ENCODE data around the gene APCDD1L. TPM values are rescaled to one million over a fixed set of nuclear protein-coding genes. Genes with fewer than 3 reads are reported as not detected.

Gene APCDD1L
- 0.06 TPM for polyA plus RNA-seq

GRCh38 chr20:58515233-58516212 is at the start of gene APCDD1L:
Gene APCDD1L, minus strand, starts transcription at chr20:58515399. Its CDS starts 692 bp downstream, at chr20:58514707.
- Mint-ChIP-seq H3K4me1 (peaks cover 0 to 1% (median 0%) of the 10 kb centered on the region in 3 donors), H3K27me3 (peaks cover 41% of the 10 kb centered on the region), H3K36me3 (peaks cover 1% of the 10 kb centered on the region), H3K27ac (no peak within 1 kb of the TSS), H3K9me3 (peaks cover 0 to 3% (median 0%) of the 10 kb centered on the region in 3 donors), H3K4me3 (no peak within 1 kb of the TSS)

GRCh38 chr20:58559368-58559729 is 44.1 kb upstream of the APCDD1L start:
- peaks cover 1 to 3% (median 2%) of the 10 kb centered on the region in 3 donors for H3K9me3 Mint-ChIP-seq
- no peak overlapping the region for H3K27ac Mint-ChIP-seq
- peaks cover 3% of the 10 kb centered on the region for H3K27me3 Mint-ChIP-seq
- H3K4me1 Mint-ChIP-seq: no peaks in the 10 kb centered on the region
- no peaks in the 10 kb centered on the region for H3K36me3 Mint-ChIP-seq
- no peak overlapping the region for H3K4me3 Mint-ChIP-seq

- Mint-ChIP-seq H3K27ac (no peak overlapping the region), H3K36me3 (no peaks in the 10 kb centered on the region), H3K4me3 (no peak overlapping the region), H3K9me3 (peaks cover 0 to 1% (median under 1%) of the 10 kb centered on the region in 3 donors), H3K4me1 (no peaks in the 10 kb centered on the region), H3K27me3 (peaks cover 7% of the 10 kb centered on the region)
These were observed 43.5 kb upstream of the APCDD1L start for GRCh38 chr20:58558486-58559367.

GRCh38 chr20:58557733-58558342 is 42.6 kb upstream of the APCDD1L start:
- H3K36me3 Mint-ChIP-seq: no peaks in the 10 kb centered on the region
- H3K9me3 Mint-ChIP-seq: no peaks in the 10 kb centered on the region
- no peak overlapping the region for H3K4me3 Mint-ChIP-seq
- H3K27me3 Mint-ChIP-seq: peaks cover 7% of the 10 kb centered on the region
- H3K27ac Mint-ChIP-seq: no peak overlapping the region
- H3K4me1 Mint-ChIP-seq: no peaks in the 10 kb centered on the region

GRCh38 chr20:58556961-58557360 is 41.8 kb upstream of the APCDD1L start:
- H3K4me3 Mint-ChIP-seq: no peak overlapping the region
- H3K4me1 Mint-ChIP-seq: no peaks in the 10 kb centered on the region
- no peak overlapping the region for H3K27ac Mint-ChIP-seq
- H3K9me3 Mint-ChIP-seq: no peaks in the 10 kb centered on the region
- no peaks in the 10 kb centered on the region for H3K36me3 Mint-ChIP-seq
- peaks cover 8% of the 10 kb centered on the region for H3K27me3 Mint-ChIP-seq

- H3K27me3 Mint-ChIP-seq: peaks cover 12% of the 10 kb centered on the region
These were observed 40.0 kb upstream of the APCDD1L start for GRCh38 chr20:58555078-58555765.

GRCh38 chr20:58554541-58554940 is 39.3 kb upstream of the APCDD1L start:
- peaks cover 12% of the 10 kb centered on the region for H3K27me3 Mint-ChIP-seq
- no peaks in the 10 kb centered on the region for H3K4me1 Mint-ChIP-seq
- H3K9me3 Mint-ChIP-seq: no peaks in the 10 kb centered on the region
- no peak overlapping the region for H3K27ac Mint-ChIP-seq
- no peaks in the 10 kb centered on the region for H3K36me3 Mint-ChIP-seq
- H3K4me3 Mint-ChIP-seq: no peak overlapping the region

More at GRCh38 chr20:58555078-58555765, 40.0 kb upstream of the APCDD1L start:
- no peak overlapping the region for H3K4me3 Mint-ChIP-seq
- no peak overlapping the region for H3K27ac Mint-ChIP-seq
- H3K36me3 Mint-ChIP-seq: no peaks in the 10 kb centered on the region
- H3K9me3 Mint-ChIP-seq: no peaks in the 10 kb centered on the region
- H3K4me1 Mint-ChIP-seq: no peaks in the 10 kb centered on the region

- Mint-ChIP-seq H3K27me3 (peaks cover 14% of the 10 kb centered on the region), H3K27ac (no peak overlapping the region), H3K9me3 (no peaks in the 10 kb centered on the region), H3K4me3 (no peak overlapping the region), H3K36me3 (no peaks in the 10 kb centered on the region), H3K4me1 (no peaks in the 10 kb centered on the region)
These were observed 38.6 kb upstream of the APCDD1L start for GRCh38 chr20:58553841-58554240.

- H3K27ac Mint-ChIP-seq: no peak overlapping the region
- H3K27me3 Mint-ChIP-seq: peaks cover 14% of the 10 kb centered on the region
- no peaks in the 10 kb centered on the region for H3K36me3 Mint-ChIP-seq
- no peaks in the 10 kb centered on the region for H3K4me1 Mint-ChIP-seq
- no peak overlapping the region for H3K4me3 Mint-ChIP-seq
- no peaks in the 10 kb centered on the region for H3K9me3 Mint-ChIP-seq
These were observed 38.0 kb upstream of the APCDD1L start for GRCh38 chr20:58553166-58553696.

GRCh38 chr20:58552366-58552934 is 37.3 kb upstream of the APCDD1L start:
- H3K4me1 Mint-ChIP-seq: no peaks in the 10 kb centered on the region
- H3K27me3 Mint-ChIP-seq: peaks cover 14% of the 10 kb centered on the region
- H3K36me3 Mint-ChIP-seq: no peaks in the 10 kb centered on the region
- H3K4me3 Mint-ChIP-seq: no peak overlapping the region
- no peaks in the 10 kb centered on the region for H3K9me3 Mint-ChIP-seq
- H3K27ac Mint-ChIP-seq: no peak overlapping the region

GRCh38 chr20:58551631-58552030 is 36.4 kb upstream of the APCDD1L start:
- H3K27ac Mint-ChIP-seq: no peak overlapping the region
- no peaks in the 10 kb centered on the region for H3K4me1 Mint-ChIP-seq
- no peaks in the 10 kb centered on the region for H3K36me3 Mint-ChIP-seq
- H3K27me3 Mint-ChIP-seq: peaks cover 18% of the 10 kb centered on the region
- no peak overlapping the region for H3K4me3 Mint-ChIP-seq
- no peaks in the 10 kb centered on the region for H3K9me3 Mint-ChIP-seq

GRCh38 chr20:58550275-58551059 is 35.3 kb upstream of the APCDD1L start:
- Mint-ChIP-seq H3K4me3 (no peak overlapping the region), H3K9me3 (no peaks in the 10 kb centered on the region), H3K4me1 (no peaks in the 10 kb centered on the region), H3K36me3 (no peaks in the 10 kb centered on the region), H3K27me3 (peaks cover 20% of the 10 kb centered on the region), H3K27ac (no peak overlapping the region)

Measured in IgD-negative memory B cell (primary cell).